ENCODE measurements around the gene ZFP57. TPM values are rescaled to one million over a fixed set of nuclear protein-coding genes. Genes with fewer than 3 reads are reported as not detected.
A peak's percentile ranks its signal among the peaks of the same experiment; 100 is the strongest.

Gene ZFP57
- total RNA-seq, 4 donors from 2014 or later = 0.16 TPM; not detected in 3

GRCh38 chr6:29649701-29650673 is 31.0 kb downstream of the ZFP57 start:
- TF ChIP-seq POLR2A (IDR thresholded peaks at IDR 0.05) = peak; percentile 70 to 95
- TF ChIP-seq CTCF (IDR thresholded peaks at IDR 0.05 in 4 of 5, conservative IDR thresholded peaks at IDR 0.05 in 1 of 5) = peak; percentile 84 to 94 (median 89)
- Histone ChIP-seq H3K4me3 (peak overlapping the region; percentile 65 to 73 (median 69)), H3K4me1 (peaks cover 0 to 3% of the 10 kb centered on the region in 2 donors), H3K36me3 (no peaks in the 10 kb centered on the region), H3K27ac (peak overlapping the region; percentile 86 to 98 (median 91)), H3K27me3 (no peaks in the 10 kb centered on the region), H3K9me3 (no peaks in the 10 kb centered on the region)
- intact Hi-C loops (cut with DNase I; ENCODE audit: low total_unique reads) = loop anchor here (1.0 to 2.0 kb wide), 3 partner anchors 99 to 413 kb away; no protein-coding TSS in a partner anchor
- ATAC-seq = peak; percentile 99 to 100
- peak; percentile 95 to 97 for DNase-seq
- in situ Hi-C loops (cut with MboI; ENCODE audit: low sequenced_read_pairs in 4 of 4) = no loop called here

DNA sequence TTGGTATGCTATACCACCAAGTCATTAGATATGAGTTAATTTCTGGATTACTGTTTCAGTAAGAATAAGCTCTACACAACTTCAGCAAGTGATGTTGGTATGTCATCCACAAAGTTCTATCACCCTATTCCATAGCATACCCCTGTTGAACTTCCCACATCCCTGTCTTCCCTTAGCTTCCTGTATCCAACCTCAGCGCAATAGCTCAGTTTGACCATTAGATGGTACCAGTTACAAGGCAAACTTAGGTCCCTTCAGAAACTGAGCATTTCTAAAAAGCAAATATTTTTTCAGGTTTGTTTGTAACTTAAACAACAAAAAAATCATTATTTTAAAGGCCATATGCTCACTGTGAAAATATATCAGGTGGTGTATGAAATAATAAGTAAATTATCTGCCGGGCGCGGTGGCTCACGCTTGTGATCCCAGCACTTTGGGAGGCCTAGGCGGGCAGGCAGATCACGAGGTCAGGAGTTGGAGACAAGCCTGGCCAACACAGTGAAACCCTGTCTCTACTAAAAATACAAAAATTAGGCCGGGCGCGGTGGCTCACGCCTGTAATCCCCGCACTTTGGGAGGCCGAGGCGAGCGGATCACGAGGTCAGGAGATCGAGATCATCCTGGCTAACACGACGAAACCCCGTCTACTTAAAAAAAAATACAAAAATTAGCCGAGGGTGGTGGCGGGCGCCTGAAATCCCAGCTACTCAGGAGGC is 32.9 kb downstream of the ZFP57 start:
- H3K4me3 ChIP-seq = no peak overlapping the region
- in situ Hi-C loops (cut with MboI; ENCODE audit: low sequenced_read_pairs in 4 of 4) = no loop called here
- H3K27ac ChIP-seq = no peak overlapping the region
- no peak for TF ChIP-seq POLR2A (IDR thresholded peaks at IDR 0.05)
- peak in 1 of 5 experiments; percentile 27 for TF ChIP-seq CTCF (IDR thresholded peaks at IDR 0.05 in 4 of 5, conservative IDR thresholded peaks at IDR 0.05 in 1 of 5)
- DNase-seq = no peak
- intact Hi-C loops (cut with DNase I; ENCODE audit: low total_unique reads) = loop anchor here (2.0 kb wide), 1 partner anchor 415 kb away; no protein-coding TSS in a partner anchor
- ATAC-seq = no peak
- peaks cover 0 to 3% of the 10 kb centered on the region in 2 donors for H3K4me1 ChIP-seq
- H3K27me3 ChIP-seq = no peaks in the 10 kb centered on the region
- no peaks in the 10 kb centered on the region for H3K36me3 ChIP-seq
- H3K9me3 ChIP-seq = no peaks in the 10 kb centered on the region

- DNase-seq (no peak), ATAC-seq (no peak)
- Histone ChIP-seq H3K4me1 (no peaks in the 10 kb centered on the region), H3K36me3 (no peaks in the 10 kb centered on the region), H3K4me3 (no peak overlapping the region), H3K9me3 (no peaks in the 10 kb centered on the region), H3K27me3 (peaks cover 0 to 5% (median 3%) of the 10 kb centered on the region in 3 donors), H3K27ac (no peak overlapping the region)
- in situ Hi-C loops (cut with MboI; ENCODE audit: low sequenced_read_pairs in 4 of 4) = no loop called here
- intact Hi-C loops (cut with DNase I; ENCODE audit: low total_unique reads) = no loop called here
- TF ChIP-seq CTCF (IDR thresholded peaks at IDR 0.05 in 4 of 5, conservative IDR thresholded peaks at IDR 0.05 in 1 of 5) (no peak), POLR2A (IDR thresholded peaks at IDR 0.05) (no peak)
Measured at GRCh38 chr6:29641430-29642148, 39.4 kb downstream of the ZFP57 start.

GRCh38 chr6:29637247-29637646 is 43.7 kb downstream of the ZFP57 start:
- Histone ChIP-seq H3K36me3 (no peaks in the 10 kb centered on the region), H3K4me3 (no peak overlapping the region), H3K27ac (no peak overlapping the region), H3K4me1 (no peaks in the 10 kb centered on the region), H3K9me3 (no peaks in the 10 kb centered on the region), H3K27me3 (peaks cover 8 to 17% (median 14%) of the 10 kb centered on the region in 3 donors)
- ATAC-seq = no peak
- TF ChIP-seq POLR2A (IDR thresholded peaks at IDR 0.05) (no peak), CTCF (IDR thresholded peaks at IDR 0.05 in 4 of 5, conservative IDR thresholded peaks at IDR 0.05 in 1 of 5) (no peak)
- DNase-seq = no peak
- intact Hi-C loops (cut with DNase I; ENCODE audit: low total_unique reads) (no loop called here), in situ Hi-C loops (cut with MboI; ENCODE audit: low sequenced_read_pairs in 4 of 4) (no loop called here)
